Stimulated activated naive CD4-positive, alpha-beta T cell treated with Interleukin-2 at 50 U/mL for 16 hours (primary cell): ENCODE data around the gene SVEP1.
"Not testable (repeated sequence)": the region's sequence is repeated elsewhere in the genome, so short reads cannot be mapped to it uniquely, and the experiment has no call there.

Experiments
- DNase-seq: peaks from one replicate; lab custom pipeline; 2025; lab: John Stamatoyannopoulos, UW

SVEP1 gene

GRCh38 chr9:110578575-110579033 is 937 bp downstream of the SVEP1 start:
- DNase-seq, result no peak

- no peak for DNase-seq
Observed at GRCh38 chr9:110575945-110576344, 3.6 kb downstream of the SVEP1 start.

GRCh38 chr9:110575169-110575568 is 4.4 kb downstream of the SVEP1 start:
- no peak for DNase-seq

DNA sequence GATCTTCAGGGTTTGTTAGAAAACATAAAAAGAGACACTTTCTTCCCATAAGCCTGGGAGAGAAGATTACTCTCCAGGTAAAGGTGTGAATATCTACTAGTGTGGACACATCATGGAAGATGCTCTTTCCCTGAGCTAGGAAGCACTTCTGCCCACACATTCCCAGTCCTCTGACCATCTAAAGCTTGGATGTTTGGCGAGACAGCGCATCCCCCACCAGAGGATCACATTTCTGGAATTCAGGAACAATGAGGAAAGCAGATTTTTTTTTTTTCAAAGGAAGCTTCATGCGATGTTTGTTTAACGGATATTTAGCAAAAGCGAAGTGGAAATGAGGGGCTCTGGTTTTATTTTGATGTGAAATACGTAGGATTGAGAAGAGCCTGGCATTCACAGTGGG is 6.2 kb downstream of the SVEP1 start:
- DNase-seq, result no peak

DNA sequence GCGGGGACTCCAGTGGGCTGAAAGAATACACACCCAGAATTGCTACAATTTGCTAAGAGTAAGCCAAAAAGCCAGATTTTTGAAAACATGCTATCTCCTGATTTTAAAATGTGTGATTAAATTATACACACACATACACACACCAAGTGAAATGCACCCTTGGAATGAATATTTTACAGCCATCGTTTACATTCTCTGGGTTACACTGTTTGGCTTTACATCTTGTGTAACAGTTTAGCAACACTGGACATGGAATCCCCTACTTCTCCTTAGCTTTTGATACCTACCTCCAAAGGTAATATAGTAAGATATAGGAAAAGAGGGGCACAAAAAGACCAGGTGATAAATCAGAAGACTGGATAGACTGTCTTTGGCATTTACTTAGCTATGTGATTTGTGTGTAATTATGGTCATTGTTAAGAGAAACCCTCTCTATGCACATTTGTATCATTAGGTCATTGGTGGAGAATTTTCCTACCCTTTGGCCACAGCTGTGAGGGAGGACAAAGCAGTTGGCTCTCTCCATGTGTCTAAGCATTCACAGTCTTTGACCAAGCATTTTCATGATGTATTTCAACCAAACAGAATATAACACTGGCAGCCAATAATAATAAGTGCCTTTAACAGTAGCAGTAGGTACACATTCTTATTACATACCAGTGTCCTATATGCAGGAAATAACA is 7.6 kb downstream of the SVEP1 start:
- DNase-seq, result no peak

DNA sequence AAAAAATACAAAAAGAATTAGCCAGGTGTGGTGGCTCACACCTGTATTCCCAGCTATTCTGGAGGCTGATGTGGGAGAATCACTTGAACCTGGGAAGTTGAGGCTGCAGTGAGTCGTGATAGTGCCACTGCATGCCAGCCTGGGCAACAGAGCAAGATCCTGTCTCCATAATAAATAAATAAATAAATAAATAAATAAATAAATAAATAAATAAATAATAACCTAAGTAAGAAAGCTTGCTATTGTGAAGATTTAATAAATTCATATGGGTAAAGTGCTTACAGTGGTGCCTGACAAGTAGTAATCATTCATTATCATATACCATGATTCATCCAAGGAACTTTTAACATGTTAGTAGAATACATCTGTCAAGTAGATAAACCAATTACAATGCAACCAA is 13.4 kb downstream of the SVEP1 start:
- DNase-seq, result no peak

DNA sequence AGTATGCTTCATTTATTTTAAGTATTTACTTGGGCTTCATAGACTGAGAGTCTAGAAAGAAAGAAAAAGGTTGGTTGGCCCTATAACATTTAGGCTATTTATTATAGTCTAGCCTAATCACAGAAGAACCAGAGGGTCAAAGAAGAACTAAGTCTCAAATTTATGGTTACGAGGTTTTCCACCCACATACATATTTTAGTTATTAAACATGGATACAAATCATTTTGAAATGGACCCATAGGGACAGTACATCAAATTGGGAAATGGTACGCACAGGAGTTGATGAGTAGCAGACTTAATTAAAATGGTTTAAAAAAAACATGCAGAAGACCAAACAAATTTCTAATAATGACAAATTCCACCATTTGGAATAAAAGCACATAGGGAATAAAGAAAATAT is 17.7 kb downstream of the SVEP1 start:
- no peak for DNase-seq

- DNase-seq, result no peak
Observed at GRCh38 chr9:110559869-110560268, 19.7 kb downstream of the SVEP1 start.

DNA sequence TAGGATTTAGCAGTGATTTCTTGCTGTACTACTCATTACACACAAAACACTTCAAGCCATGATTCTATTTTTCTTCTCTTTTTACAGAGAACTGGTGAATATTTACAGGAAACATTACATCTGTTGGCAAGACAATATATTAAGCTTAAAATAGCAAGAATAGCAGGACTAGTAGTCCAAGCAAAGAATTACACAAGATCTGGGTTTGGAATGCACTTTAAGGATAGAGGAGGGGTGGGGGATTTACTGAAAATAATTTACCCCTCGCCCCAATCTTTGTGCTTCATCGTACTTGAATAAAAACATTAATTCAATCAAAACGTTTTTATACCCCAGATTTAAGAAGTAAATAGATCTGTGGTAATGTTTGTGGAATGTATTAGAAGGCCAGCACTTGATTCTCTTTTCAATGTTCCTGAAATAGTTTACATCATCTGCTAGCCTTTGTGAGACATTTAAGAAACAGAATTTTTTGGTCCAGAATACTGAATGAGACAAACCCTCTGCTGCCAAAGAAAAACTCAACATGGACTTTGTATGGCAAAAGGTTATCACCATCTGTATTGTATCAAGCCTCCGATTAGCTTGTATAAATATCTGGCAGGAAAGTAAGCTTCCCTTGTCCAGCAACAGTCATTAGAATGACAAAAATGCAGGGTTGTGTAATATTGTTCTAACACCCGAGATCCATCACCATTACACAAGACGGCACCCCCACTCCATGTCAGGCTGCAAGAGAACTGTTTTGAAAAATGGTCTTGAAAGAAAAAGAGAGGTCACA is 23.8 kb downstream of the SVEP1 start:
- no peak for DNase-seq

- no peak for DNase-seq
Observed at GRCh38 chr9:110546411-110546871, 33.1 kb downstream of the SVEP1 start.

- DNase-seq, result no peak
Observed at GRCh38 chr9:110545705-110546104, 33.8 kb downstream of the SVEP1 start.

DNA sequence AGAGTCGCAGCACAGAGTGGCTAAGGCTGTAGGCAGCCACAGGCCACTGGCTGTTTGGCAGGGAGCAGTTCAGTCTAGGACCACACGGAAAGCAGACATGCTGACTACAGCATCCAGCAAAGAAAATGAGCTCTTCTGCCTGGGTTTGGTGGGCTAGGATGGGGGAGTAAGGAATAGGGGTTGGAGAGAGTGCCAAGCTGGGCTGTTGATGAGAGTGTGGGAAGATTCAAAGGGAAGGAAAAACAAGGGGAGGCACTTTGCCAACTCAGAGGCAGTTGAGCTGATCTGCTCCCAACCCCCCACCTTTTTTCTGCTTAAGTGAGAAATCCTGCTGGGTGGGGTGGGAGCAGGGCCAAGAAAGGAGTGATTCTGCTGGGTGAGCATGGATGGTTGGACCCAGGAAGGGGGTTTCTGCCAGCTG is 35.9 kb downstream of the SVEP1 start:
- no peak for DNase-seq

DNA sequence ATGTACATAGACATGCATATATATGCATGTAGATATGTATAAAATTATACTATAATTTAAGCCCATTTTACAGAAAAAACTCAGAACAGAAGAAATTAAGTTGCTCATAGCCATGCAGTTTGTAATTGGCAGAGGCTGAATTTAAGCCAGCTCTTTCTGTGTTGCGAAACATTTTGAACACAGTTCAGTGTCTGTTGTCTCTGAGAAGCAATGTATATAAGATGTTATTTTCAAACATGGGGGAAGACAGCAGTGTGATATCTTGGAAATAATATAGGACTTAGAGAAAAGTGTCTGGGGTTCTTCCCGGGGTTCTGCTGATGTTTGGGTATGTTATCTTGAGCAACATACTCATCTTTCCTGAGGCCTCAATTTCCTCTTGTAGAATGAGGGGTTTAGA is 37.6 kb downstream of the SVEP1 start:
- no peak for DNase-seq

DNA sequence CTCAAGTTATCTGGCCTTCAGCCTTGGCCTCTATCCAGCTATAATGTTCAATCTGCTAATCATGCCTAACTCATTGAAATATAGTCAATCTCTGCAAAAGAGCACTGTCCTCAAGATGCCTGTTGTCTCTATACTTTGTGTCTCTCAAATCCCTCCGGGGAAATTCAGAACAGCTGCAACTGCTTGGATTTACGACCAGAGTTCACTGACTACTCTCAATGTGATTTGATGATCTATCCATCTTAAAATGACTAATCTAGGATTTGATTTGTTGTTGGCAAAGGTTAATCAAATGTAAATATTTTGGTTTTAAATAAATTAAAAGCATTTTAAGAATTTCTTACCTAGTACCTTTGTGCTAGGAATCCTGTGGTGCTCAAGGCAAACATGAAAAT is 40.9 kb downstream of the SVEP1 start:
- no peak for DNase-seq

DNA sequence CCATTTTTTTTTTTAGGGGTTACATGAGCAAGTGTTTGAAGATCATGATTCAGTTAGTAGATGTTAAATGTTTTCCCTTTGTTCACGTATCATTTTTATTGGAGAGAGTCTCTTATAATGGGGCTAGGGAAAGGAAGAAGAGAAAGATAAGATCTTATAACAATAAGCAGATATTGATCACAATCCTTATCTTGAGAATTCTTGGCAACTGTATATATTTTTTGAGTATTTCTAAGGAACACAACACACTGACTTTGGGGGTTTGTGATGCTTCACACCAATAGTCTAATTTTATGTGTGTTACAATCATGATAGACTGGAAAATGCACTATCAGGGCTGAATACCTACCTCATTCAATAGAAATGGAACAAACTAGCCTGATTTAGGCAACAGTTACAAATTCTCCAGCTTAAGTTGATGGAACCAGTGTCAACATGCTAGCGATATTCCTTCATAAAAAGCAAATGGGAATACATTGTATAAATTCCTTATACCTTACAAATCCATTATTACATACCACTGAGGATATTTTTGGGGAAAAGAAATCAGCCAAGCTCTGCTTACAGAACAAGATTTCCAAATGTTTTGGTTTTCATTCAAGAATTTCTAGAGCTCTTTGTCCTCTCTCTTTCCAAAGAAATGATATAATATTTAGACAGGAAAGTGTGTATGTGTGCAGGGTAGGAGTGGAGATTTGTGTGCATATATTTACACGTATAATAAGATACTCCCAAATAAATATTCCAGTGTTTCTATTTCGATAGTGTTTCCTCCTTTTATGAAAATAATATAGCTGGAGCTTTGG is 41.5 kb downstream of the SVEP1 start:
- DNase-seq, result no peak

GRCh38 chr9:110536822-110537221 is 42.7 kb downstream of the SVEP1 start:
- no peak for DNase-seq

- not testable (repeated sequence) for DNase-seq
Observed at GRCh38 chr9:110534162-110534561, 45.4 kb downstream of the SVEP1 start.

DNA sequence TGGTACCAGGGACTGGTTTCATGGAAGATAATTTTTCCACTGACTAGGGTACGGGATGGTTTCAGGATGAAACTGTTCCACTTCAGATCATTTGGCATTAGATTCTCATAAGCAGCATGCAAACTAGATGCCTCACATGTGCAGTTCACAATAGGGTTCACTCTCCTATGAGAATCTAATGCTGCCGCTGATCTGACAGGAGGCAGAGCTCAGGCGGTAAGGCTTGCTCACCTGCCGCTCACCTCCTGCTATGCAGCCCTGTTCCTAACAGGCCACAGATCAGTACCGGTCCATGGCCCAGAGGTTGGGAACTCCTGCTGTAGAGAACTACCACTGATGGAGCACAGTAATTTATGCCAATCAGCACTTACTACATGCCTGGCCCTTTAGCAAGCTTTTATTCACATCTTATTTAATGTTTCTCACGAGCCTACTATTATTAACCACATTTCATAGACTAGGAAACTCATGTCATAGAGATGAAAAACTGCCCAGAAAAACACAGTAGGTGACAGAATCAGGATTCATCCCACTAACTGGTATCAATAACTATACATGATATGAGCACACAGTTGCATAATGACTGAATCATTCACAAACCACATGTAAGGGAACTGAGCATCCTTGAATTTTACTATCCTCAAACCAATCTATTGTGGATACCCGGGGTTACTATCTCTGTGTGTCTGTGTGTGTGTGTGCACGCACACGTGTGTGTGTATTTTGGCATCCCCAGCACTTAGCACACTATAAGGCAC is 46.5 kb downstream of the SVEP1 start:
- no peak for DNase-seq

GRCh38 chr9:110531776-110532175 is 47.8 kb downstream of the SVEP1 start:
- DNase-seq, result no peak

GRCh38 chr9:110531241-110531640 is 48.3 kb downstream of the SVEP1 start:
- DNase-seq, result not testable (repeated sequence)

DNA sequence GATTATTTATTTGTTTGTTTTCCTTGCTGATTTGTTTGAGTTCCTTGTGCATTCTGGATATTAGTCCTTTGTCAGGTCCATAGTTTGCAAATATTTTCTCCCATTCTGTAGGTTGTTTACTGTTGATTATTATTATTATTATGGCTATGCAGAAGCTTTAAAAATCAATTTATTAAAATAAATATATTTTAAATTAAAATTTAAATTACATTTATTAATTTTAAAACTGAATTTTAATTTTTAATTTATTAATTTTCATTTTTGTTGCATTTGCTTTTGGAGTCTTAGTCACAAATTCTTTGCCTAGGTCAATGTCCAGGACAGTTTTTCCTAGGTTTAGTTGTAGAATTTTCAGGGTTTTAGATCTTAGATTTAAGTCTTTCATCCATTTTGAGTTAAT is 50.9 kb downstream of the SVEP1 start:
- DNase-seq, result no peak

GRCh38 chr9:110526426-110526825 is 53.1 kb downstream of the SVEP1 start:
- no peak for DNase-seq
